Dedifferentiated amniotic fluid mesenchymal stem cell (primary cell): ENCODE results near the gene ZNF608.

ENCODE experiments used
- DNase-seq: peaks from one replicate; pipeline ENCODE4 v3.0.0-alpha.2; 2016; ENCODE audit errors: extremely low spot score

ZNF608 gene

GRCh38 chr5:124719113-124719967 is 27.1 kb downstream of the ZNF608 start:
- no peak for DNase-seq

GRCh38 chr5:124718380-124718789 is 28.1 kb downstream of the ZNF608 start:
- no peak for DNase-seq

- no peak for DNase-seq
Observed at GRCh38 chr5:124716169-124716568, 30.3 kb downstream of the ZNF608 start.

- DNase-seq: no peak
Observed at GRCh38 chr5:124714910-124715309, 31.5 kb downstream of the ZNF608 start.

- DNase-seq: no peak
Observed at GRCh38 chr5:124713595-124713994, 32.8 kb downstream of the ZNF608 start.

- DNase-seq: no peak
Observed at GRCh38 chr5:124712731-124713305, 33.6 kb downstream of the ZNF608 start.

GRCh38 chr5:124708086-124708485 is 38.4 kb downstream of the ZNF608 start:
- DNase-seq: no peak

GRCh38 chr5:124707520-124707919 is 38.9 kb downstream of the ZNF608 start:
- no peak for DNase-seq

- no peak for DNase-seq
Observed at GRCh38 chr5:124706729-124707361, 39.6 kb downstream of the ZNF608 start.

- no peak for DNase-seq
Observed at GRCh38 chr5:124706051-124706450, 40.4 kb downstream of the ZNF608 start.

- DNase-seq: no peak
Observed at GRCh38 chr5:124705577-124705976, 40.9 kb downstream of the ZNF608 start.

GRCh38 chr5:124704594-124705284 is 41.7 kb downstream of the ZNF608 start:
- DNase-seq: no peak

- no peak for DNase-seq
Observed at GRCh38 chr5:124703995-124704394, 42.4 kb downstream of the ZNF608 start.

- DNase-seq: no peak
Observed at GRCh38 chr5:124702525-124702924, 43.9 kb downstream of the ZNF608 start.

GRCh38 chr5:124701873-124702425 is 44.5 kb downstream of the ZNF608 start:
- DNase-seq: no peak

GRCh38 chr5:124701016-124701415 is 45.4 kb downstream of the ZNF608 start:
- no peak for DNase-seq

GRCh38 chr5:124700333-124700732 is 46.1 kb downstream of the ZNF608 start:
- DNase-seq: no peak

GRCh38 chr5:124698770-124699169 is 47.7 kb downstream of the ZNF608 start:
- DNase-seq: no peak

- no peak for DNase-seq
Observed at GRCh38 chr5:124697933-124698591, 48.4 kb downstream of the ZNF608 start.

GRCh38 chr5:124697501-124697900 is 48.9 kb downstream of the ZNF608 start:
- DNase-seq: no peak

- DNase-seq: no peak
Observed at GRCh38 chr5:124696898-124697297, 49.5 kb downstream of the ZNF608 start.
